Stimulated activated CD4-positive, alpha-beta T cell treated with anti-CD3 and anti-CD28 coated beads, Interleukin-4, amount 100 ng/mL, for 24 hours (primary cell): ENCODE measurements around the gene MBP.

Experiments used
- DNase-seq: peaks from one replicate; pipeline ENCODE4 v3.0.0-alpha.2; 2020

The MBP gene

DNA sequence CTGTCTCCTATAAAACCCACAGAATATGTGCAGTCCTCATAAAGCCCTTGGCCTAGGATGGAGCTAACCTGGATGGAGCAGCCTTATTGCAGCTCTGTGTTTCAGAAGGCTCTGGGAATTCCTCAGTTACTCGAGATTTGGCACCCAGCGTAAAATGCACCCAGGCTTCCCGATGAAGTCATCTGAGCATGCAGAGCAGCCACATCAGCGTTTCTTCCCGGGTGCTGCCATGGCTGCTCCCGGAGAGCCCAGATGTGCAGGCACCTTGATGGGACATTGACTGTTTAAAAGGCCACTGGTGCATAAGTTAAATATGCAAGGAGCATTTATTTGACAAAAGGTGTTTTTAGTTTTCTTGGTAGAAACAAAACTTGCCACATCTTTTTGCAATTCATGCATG is 115.2 kb downstream of the MBP start:
- DNase-seq: no peak

- DNase-seq: no peak
These were observed 115.6 kb downstream of the MBP start for GRCh38 chr18:77016936-77017335.

DNA sequence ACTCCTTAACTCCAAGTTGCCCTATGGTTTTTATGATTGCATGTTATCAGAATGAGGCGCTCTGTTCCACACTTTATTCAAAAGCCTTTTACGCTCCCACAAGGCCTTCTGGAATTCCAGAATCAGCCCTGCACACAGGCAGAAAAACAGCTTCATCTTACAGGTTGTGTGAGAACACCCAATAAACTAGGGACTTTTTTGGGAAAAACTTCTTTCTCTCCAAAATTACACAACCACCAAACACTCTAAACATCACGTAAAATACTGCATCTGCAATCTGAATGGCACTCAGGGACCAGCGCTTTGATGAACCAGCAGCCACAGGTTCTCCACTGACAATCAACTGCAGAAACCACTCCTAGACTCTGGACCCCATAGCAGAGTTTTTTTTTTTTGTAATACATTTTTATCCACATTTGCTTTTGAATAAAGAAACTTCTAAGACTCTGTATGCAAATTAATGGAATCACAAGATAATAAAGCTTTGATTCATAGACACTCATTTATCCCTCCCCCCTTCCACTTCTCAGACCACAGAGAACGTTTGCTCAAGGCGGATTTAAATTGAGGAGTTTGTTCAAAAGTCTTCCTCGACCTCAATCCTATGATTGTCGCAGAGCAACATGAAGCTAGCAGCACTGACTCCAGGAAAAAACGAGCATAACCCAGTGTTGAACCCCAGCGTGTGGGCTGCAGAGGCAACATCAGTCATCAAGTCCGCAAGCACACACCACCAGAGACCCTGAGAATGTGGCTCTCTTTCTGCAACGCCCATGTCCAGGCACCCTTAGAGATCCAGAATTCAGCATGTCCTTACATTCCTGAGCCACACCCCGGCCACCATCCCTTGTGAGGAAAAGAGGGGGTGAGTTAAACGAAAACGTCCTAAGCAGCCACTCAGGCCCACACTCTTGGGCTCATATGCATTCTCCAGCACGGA is 116.5 kb downstream of the MBP start:
- no peak for DNase-seq

GRCh38 chr18:77015169-77015568 is 117.4 kb downstream of the MBP start:
- no peak for DNase-seq

DNA sequence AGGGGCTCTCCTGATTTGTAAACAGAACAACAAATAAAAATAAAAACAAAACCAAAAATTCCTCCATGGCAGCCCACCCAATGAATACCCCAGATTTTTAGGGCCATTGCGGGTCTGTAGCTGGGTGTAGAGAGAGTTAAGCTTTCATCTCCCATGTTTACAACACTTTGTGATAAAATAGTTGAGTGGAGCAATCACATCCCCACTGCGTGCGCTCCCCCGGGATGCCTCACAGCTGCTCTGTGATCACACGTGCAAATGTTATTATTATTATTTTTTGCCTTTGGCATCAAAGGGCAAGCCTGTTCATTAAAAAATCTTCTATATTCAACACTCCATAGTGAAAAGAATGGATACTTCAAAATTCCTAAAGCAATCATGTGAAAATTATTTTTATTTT is 118.0 kb downstream of the MBP start:
- no peak for DNase-seq

GRCh38 chr18:77013811-77014521 is 118.6 kb downstream of the MBP start:
- DNase-seq: no peak

DNA sequence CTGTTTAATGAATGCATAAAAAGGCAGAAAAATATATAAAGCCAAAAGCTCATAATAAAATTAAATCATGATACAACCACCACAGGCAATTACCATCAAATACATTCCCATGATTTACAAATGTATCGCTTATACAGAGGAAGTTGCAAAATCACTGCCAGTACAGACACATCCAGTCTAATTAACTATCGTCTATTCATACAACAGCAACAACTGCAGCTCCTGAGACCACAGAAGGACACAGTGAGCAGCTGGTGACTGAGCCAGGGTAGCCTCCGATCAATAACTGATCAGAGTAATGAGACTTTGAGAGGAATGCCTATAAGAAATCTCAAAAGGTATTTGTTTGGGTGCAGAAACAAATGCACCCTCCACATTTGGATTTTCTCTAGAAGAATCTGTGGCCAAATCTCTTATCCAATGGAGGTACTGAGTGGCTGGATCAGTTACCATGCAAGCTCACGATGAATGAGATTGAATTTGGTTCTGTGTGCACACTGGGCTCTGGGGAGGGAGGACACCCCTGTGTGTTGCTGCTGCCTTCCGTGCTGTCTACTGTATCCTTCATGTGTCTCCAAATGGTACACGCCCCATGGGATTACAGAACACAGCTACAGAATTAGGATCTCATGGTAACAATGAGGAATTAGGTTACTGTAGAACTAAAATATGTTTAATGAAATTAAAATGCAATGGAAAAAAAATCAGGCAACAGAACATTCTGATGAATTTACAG is 119.6 kb downstream of the MBP start:
- no peak for DNase-seq

GRCh38 chr18:77012120-77012519 is 120.5 kb downstream of the MBP start:
- no peak for DNase-seq

DNA sequence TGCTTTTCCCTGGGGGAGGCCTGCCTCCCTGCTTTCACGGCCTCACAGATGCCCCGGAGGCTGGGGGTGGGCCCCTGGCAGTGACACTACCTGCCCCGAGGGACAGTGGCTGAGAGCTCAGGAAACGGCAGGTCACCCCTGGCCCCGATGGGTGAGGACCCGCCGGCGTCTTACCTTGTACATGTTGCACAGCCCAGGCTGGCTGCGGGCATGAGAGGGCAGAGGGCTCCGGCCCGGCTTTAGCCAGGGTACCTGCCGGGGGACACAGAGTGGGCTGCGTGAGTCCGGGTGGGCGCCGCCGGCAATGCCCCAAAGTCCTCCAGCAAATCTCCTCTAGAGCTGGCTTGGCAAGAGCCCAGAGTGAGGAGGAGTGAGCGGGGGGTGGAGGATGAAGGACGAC is 122.9 kb downstream of the MBP start:
- DNase-seq: no peak

GRCh38 chr18:77008576-77009315 is 123.8 kb downstream of the MBP start:
- DNase-seq: no peak

DNA sequence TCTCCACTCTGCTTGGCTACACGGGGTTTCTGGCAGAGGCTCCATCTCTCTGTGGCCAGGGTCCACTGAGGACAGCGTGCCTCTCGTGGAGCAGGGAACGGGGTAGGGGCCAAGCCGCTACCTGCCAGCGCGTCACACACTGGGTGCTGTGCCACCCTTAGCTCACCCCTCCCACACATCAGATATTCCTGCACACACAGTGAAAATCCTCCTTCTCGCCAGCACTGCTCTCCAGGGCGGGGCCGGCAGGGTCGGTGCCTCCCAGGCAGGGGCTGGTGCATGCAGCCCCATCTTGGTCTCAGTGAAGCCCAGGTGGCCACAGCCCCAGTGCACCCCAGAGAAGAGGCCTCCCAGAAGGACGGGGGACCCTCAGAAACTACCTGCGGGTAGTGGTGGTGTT is 124.6 kb downstream of the MBP start:
- DNase-seq: no peak

- no peak for DNase-seq
These were observed 125.3 kb downstream of the MBP start for GRCh38 chr18:77007251-77007650.

GRCh38 chr18:77006305-77007175 is 126.0 kb downstream of the MBP start:
- DNase-seq: no peak

- no peak for DNase-seq
These were observed 126.9 kb downstream of the MBP start for GRCh38 chr18:77005651-77006195.

DNA sequence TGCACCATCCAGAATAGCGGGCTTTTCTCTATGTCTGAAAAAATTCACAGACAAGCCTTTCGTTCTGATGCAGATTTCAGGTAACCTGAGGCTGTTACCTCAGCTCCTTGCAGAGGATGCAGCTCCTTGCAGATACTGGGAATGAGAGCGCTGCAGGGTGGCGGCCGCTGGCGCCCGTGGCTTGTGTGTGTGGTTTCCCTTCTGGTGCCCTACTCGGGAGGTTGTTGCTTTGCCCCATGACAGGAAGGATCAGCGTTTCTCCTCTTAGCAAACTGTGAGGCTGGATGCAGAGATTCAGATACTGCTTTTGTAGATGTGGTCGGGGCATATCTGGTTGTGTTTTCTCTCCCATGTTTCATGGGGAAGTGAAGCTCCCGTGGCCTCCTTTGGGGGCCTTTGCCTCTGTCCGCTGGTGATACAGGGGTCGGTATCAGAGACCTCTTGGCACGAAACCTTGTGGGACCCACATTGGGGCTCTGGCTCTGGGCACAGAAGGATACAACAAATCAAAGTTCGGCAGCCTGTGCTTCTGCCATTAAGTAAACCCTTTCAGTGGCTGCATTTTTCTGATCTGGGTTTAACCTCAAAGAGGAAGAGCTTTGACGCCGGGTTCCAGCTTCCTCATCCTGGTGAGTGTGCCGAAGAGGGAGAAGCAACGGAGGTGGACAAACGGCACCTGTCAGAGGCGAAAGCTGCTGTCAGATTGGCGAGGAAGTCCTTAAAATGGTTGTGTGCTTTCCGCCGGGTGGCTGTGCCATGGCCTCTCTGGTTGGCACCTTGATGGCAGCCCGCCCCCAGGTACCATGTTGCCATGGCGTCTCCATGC is 127.8 kb downstream of the MBP start:
- DNase-seq: no peak

GRCh38 chr18:77003316-77003715 is 129.3 kb downstream of the MBP start:
- DNase-seq: no peak

GRCh38 chr18:77002496-77002895 is 130.1 kb downstream of the MBP start:
- DNase-seq: no peak

DNA sequence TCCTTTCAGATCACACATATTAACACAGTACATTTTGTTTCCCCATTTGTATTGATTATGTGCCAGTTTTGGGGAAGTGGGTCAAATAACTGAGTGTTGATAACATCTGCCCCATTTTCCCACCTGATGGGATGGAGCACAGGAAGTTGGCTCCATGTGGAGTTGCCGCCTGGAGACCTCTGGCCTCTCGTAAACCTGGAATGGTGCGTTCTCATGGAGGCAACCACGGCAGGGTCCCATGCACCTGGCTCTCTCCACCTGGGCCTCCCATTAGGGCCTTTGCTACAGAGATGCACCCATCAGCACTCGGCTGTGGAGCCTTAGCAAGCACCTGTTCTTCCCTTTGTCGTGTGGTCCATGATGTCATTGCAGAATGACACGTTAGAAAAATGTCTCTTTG is 130.6 kb downstream of the MBP start:
- DNase-seq: no peak

DNA sequence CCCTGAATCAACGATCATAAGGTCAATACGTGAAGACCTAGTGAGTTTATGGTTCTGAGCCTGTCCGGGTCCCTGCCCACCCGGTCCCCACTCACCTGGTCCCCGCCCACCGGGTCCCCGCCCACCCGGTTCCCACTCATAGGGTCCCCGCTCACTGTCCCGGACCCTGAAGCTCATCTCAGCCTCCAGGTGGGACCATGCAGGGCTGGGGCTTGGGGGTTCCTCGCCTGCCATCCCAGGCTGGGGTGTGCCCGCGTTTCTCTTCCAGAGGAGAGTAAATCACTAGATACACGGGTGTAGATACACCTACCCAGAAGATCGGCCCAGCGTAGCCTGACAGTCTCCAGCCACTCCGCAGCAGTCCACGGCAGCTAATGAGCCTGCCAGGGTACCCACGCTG is 131.5 kb downstream of the MBP start:
- no peak for DNase-seq

- peak; percentile 53 for DNase-seq
These were observed 132.1 kb downstream of the MBP start for GRCh38 chr18:77000527-77000926.

GRCh38 chr18:76999077-76999476 is 133.5 kb downstream of the MBP start:
- DNase-seq: no peak
